GM21423 (cell line): ENCODE data around the gene KRI1.

Experiments used
- ATAC-seq: cut with Tn5 transposase; IDR thresholded peaks from one replicate; pipeline ENCODE4 v1.9.1; 2021; ENCODE audit warnings: mild to moderate bottlenecking, moderate library complexity; ENCODE audit not compliant: unreplicated experiment

Gene KRI1

DNA sequence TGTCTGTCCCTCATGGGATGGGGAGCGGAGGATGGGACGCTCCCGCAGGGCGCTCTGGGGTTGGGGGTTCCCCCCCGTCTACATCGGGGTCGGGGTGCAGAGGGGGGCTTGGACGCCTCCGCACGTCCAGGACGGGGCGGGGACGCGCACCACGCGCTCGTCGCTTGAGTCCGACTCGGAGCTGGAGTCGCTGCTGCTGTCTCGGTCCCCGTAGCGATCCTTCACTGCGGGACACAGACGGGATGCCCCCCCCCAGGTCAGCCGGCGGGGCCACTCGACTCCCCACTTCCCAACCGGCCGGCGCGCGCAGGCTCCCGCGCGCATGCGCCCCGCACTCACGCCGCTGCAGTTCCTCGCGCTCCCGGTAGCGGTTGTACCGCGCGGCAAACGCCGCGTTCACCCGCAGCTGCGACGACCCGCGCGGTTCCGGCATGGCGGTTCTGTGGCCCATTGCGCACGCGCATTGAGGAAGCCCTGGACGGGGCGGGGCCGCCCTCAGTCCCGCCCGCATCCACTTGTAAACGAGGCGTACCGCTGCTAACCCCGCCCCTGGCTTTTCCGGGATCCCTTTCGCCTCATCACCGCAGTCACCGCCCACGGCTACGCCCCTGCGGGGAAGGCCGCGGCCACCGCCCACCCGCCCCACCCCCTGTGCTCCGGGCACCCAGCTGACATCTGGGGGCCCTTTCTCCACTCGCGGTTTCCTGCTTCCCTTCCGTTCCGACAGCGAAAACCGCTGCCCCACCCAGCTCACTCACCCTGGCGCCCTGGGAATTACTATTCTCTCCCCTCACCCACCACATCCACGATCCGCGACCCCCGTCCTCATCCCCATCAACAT lies at the start of gene KRI1:
KRI1 (minus strand) TSS at position 444 of the 841 bp plus-strand sequence; CDS start at position 433, 11 bp downstream.
- peak; percentile 42 for ATAC-seq

DNA sequence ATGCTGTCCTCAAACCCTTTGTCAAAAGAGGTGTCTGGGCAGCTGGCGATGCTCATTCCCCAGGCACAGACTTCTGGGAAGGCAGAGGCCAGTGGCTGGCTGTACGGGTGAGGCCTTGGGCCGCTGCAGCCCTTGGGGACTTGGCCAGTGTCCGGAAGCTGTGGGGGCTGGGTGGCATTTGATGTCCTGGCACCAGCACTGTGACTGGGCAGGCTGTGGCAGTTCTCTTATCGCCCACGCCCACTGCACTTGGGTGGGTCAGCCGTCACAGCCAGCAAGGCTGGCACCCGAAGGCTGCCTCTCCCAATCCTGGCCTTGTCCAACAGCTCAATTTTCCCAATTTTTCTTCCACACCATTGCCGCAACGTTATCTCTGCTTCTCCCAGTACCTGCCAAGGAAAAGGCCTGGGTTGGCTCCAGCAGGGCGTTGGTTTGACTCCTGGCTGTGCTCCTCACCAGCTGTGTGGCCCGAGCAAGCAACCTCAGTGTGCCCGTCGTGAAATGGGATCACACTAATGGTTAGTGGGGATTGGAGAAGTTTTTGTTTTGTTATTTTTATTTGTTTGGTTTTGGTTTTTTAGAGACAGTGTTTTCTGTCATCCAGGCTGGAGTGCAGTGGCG lies 46.8 kb upstream of the KRI1 start:
- no peak for ATAC-seq

DNA sequence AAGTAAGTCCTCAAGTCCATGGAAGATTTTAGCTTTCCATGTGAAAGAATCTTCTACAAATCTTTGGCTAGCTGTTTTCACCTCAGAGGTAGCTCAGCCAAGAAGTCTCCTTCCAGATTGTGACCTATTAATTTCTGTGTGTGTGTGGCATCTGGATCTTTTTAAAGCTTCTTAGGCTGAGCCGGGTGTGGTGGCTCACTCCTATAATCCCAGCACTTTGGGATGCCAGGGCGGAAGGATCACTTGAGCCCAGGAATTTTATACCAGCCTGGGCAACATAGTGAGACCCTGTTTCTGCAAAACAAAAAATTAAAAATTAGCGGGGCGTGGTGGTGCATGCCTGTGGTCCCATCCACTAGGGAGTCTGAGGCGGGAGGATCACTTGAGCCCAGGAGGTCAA lies 46.1 kb upstream of the KRI1 start:
- no peak for ATAC-seq

DNA sequence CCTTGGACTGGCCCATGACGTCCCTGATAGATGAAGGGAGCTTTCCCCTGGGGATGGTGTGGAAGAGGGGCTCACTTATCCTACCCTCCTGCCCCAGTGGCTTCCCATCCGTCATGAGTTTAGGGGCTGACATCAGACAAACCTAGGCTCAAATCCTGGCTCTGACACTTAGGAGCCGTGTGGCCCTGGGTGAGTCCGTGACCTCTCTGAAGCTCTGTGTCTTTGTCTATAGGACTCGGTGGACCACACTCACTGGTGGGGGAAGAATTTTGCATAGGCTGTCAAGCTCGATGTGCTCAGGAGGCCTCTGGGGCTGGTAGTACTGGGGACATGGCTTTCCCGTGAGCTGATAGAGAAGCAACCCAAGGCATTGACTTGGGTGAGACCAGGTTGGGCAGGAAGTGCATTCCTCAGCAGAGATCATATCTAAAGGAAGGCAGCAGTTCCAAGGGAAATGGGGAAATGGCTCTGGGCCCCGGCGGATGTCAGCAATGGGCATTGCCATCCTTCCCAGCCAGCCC lies 38.7 kb upstream of the KRI1 start:
- ATAC-seq, result no peak

DNA sequence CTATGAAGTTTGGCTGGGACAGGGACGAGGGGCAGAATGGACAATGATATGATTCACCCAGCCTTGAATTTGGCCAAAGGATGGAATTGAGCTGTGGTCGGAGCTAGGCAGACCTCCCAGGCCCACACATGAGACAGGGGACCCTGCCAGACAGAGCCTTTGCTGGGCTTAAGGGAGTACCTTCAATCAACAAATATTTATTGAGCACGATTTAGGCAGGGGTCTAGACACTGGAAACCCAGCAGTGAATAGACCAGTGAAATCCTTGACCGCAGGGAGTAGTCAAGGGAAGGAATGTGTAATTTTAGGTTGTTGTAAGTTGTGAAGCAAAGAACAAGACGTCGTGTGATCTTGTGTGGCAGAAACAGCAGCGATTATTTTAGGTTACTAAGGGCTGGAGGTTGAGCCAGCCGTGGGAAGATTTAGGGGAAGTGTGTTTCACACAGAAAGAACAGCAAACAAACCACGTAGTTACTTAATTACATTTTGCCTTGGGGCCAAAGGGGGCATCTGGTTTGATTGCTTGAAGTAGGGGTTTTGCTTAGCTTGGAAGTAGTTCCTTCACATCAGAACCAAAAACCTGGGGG lies 38.2 kb upstream of the KRI1 start:
- peak; percentile 18 for ATAC-seq

DNA sequence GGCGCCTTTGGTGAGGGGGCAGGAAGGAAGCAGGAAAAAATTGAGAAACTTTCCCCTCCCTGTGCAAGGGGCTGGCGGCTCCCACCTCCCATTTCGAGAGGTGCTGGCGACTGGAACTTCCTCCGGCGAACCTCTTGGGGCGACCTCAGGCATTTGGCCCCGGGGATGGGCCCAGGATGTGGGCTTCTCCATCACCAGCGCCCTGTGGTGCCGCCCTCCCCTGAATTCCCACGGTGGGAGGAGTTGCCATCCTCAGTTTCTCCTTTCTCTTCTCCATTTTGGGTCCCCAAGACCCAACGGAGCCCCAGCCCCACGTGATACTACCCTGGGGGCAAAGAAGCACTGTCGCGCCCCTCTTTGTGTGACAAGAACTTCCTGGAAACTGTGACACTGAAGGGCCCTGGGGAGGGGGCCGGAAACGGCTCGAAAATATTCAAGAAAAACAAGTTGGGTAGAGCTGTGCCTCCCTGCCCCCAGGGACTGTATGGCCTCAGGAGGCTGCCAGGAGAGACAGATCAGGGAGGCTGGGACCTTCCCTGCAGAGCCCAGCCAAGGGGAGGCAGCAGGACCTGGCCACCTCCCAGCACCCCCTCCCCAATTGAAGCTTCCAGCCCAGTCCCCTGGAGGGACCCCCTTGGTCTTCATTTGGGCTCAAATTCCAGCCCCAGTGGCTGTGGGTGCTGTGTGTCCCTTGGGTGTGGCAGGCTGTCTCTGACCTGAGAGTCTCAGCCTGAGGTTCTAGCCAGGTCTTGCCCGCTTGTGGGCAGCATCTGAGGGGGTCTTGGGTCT lies 37.5 kb upstream of the KRI1 start:
- ATAC-seq, result peak; percentile 49

DNA sequence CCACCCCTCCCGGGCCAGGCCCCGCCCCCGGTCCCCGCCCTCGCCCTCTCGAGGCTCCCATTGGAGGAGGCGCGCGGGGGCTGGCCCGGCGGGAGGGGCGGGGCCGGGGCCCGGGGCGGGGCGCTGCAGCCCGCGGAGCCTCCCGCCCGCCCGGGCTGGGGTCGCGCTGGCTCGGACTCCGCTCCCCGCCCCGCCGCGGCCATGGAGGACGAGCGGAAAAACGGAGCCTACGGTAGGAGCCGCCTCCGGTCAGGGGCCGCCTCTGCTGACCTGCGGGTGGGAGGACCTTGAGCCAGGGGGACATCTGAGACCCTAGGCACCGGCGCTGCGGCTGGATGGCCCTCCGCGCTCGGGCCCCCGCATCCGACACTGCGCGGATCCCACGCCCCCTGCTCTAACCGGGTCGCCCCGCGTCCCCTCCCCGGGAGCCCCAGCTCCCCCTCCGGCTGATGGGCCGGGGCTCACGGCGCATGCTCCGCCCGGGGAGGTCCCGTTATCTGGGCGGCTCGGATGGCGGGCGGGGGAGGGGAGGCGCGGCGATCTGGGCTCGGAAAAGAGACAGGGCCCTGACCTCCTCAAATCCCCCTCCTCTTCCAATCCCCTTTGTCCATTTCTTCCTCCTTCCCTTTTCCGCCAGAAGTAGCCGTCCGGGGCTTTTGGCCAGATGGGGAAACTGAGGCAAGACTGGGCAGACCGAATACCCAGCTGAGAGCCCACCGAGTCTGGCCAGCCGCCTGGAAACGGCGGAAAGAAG lies 36.7 kb upstream of the KRI1 start:
- ATAC-seq, result peak; percentile 56

DNA sequence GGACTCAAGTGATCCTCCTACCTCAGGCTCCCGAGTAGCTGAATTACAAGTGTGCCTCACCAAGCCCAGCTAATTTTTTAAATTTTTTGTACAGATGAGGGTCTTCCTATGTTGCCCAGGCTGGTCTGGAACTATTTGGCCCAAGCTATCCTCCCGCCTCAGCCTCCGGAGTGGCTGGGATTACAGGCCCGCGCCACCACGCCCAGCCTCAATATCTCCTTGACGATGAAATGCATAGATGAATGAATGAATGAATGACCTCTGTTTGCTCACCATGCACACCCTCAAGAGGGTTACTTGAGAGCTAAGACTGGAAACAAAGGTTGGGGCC lies 36.2 kb upstream of the KRI1 start:
- no peak for ATAC-seq

DNA sequence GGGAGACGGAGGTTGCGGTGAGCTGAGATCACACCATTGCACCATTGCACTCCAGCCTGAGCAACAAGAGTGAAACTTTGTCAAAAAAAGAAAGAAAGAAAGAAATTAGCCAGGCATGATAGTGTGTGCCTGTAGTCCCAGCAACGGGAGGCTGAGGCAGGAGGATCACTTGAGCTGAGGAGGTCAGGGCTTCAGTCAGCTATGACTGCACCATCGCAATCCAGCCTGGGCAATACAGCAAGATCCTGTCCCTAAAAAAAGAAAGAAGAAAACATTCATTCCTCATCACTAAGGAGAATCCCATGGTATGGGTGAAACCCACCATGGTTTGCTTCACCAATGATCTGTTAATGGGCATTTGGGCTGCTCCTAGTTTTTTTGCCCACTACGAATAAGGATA lies 34.3 kb upstream of the KRI1 start:
- no peak for ATAC-seq

DNA sequence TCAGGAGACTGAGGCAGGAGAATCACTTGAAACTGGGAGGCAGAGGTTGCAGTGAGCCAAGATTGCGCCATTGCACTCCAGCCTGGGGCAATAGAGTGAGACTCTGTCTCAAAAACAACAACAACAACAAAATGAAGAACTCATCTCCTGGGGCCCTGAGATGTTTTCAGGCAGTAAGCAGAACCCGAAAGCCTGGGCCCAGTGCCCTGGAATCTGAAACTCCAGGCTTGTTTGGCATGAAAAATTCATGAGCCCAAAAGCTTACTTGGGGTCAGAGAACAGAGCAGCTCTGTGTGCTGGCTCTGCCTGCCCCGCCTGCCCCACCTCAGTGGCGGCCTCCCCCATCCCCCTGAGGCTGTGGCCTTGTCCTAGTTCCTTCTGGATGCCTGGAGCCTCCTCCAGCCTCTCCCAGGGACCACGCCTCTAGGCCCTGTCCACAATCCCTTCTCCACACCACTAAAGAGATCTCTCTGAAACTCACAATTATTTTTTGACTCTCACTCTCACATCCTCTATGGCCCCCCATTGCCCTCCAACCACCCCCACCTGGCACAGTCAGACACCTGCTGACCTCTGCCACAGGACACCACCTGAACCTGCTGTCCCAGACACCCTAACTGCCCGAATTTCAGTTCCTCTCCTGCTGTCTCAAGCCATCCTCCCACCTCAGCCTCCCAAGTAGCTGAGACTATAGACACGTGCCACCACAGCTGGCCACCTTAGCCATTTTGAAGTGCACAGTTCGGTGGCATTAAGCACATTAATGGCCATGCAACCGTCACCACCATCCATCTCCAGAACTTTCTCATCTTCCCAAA lies 28.2 kb upstream of the KRI1 start:
- no peak for ATAC-seq

DNA sequence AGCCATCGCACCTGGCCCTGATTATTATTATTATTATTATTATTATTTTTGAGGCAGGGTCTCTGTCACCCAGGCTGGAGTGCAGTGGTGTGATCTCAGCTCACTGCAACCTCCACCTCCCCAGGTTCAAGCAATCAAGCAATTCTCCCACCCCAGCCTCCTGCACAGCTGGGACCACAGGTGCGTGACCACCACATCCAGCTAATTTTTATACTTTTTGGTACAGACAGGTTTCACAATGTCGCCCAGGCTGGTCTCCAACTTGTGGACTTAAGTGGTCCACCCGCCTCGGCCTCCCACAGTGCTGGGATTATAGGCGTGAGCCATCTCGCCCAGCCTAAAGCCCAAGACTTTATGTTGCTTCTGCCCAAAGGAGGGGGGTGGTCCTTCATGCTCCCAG lies 27.3 kb upstream of the KRI1 start:
- ATAC-seq, result no peak

DNA sequence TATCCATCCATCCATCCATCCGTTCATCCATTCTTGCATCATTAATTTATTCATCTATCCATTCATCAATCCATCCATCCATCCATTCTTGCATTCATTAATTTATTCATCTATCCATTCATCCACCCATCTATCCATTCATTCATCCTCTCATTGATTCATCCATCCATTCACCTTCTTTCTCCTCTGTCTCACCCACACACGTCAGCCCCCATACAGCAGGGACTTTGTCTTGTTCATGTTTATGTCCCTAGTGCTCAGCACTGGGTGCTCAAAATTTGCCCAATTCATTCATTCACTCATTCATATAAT lies 22.0 kb upstream of the KRI1 start:
- ATAC-seq, result no peak

DNA sequence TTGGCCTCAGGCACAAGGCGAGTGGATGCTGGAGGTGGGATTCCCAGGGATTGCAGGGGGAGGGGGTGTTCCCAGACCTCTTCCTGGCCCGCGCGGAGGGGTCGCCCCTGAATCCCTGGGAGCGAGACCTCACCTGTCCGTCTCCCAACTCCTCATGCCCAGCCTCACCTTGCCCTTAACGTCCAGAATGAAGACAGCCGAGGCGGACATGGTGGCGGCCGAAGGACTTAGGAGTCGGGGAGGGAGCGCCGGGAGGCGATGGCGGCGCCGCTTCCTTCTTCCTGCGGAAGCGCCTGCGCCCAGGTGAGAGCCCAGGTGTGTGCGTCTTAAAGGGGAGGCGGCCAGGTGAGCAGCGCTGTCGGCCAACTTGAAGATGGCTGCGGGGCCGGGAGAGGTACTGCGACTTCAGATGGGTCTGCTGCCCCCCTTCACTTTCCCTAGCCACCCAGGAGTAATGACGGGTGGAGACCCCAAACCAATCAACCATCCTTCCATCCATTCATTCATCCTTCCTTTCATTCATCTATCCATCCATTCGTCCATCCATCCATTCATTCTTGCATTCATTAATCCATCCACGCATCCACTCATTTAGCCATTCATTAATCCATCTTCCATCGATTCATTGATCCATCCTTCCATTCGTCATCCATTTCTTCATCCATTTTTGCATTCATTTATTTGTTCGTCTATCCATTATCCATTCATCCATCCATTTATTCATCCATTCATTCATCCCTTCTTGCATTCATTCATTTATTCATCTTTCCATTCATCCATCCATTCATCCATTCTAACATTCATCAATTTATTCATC lies 21.4 kb upstream of the KRI1 start, which contains the start of gene AP1M2:
AP1M2 (minus strand) TSS at position 291 of the 817 bp plus-strand sequence; CDS start at position 210, 81 bp downstream.
- no peak for ATAC-seq

DNA sequence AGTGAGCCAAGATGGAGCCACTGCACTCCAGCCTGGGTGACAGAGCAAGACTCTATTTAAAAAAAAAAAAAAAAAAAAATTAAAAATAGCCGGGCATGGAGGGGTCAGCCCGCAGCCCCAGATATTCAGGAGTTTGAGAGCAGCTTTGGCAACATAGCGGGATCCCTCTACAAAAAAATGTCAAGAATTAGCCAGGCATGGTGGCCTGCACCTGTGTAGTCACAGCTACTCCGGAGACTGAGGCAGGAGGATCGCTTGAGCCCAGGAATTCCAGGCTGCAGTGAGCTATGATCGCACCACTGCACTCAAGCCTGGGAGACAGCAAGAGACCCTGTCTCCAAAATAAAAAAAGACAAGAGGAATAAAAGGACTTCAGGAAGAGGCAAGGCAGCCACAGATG lies 20.6 kb upstream of the KRI1 start:
- no peak for ATAC-seq

DNA sequence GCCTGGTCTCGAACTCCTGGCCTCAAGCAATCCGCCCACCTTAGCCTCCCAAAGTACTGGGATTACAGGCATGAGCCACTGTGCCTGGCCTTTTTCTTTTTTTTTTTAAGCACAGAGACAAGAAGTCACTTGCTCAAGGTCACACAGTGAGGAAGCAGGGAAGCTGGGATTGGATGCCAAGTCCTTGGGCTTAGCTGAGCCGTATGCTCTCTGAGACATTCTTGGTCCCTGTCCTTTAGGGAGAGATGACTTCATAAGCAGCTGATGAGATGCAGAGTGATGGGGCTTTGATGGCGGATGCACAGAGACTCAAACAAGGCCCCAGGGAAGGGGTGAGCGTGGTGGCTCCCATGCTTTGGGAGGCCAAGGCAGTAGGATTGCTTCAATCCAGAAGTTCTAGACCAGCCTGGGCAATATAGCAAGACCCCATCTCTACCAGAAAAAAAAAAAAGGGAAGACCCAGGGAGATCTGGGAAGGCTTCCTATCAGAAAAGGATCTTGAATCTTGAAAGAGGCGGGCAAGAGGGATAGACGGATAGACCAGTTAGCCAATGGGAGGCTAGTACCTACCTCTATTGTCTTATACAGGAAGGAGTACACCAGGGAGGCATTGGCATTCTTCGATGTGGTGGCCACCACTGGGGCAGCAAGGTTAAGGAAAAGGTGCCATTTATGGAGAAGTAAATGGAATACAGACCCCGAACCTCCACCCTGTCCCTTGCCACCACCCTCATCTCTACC lies 17.4 kb upstream of the KRI1 start:
- no peak for ATAC-seq

DNA sequence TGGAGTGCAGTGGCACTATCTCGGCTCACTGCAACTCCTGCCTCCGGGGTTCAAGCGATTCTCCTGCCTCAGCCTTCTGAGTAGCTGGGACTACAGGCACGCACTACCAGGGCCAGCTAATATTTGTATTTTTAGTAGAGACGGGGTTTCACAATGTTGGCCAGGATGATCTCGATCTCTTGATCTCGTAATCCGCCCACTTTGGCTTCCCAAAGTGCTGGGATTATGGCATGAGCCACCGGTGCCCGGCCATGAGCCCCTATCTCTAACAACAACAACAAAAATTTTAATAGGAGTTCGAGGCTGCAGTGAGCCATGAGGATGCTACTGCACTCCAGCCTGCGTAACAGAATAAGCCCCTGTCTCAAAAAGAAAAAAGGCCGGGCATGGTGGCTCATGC lies 16.3 kb upstream of the KRI1 start:
- no peak for ATAC-seq

DNA sequence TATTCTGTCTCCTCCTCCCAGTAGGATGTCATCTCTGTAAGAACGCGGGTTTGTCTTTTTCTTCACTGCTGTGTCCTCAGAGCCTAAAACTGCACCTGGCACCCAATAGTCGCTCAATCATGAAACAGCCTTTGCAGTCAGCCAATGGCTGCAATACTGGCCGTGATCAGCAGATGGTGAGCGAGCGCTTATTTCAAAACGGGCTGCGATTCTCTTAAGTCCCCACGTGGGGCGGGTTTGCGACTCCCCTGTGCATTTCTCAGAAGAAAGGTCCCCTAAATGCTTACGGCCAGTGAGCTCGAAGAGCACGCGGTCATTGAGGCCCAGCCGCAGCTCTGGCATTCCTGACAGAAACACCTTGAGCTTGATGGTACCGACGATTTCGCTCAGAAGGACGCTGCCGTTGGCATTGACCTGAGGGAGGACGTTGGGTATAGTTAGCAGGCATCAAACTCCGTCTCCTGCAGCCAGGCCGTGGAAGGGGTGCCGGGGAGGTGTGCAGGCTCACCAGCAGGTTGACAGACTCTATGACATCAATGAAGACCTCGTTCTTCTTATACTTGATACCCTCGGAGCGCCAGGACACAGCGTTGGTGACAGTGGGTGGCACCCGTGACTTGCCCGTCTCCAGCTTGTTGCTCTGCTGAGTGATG lies 15.3 kb upstream of the KRI1 start:
- no peak for ATAC-seq

DNA sequence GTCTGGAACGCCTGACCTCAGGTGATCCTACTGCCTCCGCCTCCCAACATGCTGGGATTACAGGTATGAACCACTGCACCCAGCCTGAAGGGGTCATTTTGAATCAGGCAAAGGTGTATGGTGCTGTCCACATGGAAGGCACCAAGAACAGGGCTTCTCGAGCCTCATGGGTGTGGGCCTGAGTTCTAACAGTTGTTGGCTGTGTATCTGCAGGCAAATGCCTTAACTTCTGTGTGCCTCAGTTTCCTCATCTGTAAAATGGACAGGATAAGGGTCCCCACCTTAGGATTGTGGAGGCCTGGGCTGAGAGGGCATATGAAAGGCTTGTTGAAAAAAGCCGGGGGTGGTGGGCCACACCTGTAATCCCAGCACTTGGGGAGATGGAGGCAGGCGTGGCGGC lies 12.1 kb upstream of the KRI1 start:
- ATAC-seq, result no peak
